ENCODE data around the gene COPS7A. TPM values are rescaled to one million over a fixed set of nuclear protein-coding genes. Genes with fewer than 3 reads are reported as not detected.

The COPS7A gene
- total RNA-seq, 1 donor from 2014 or later = 35.8 TPM

DNA sequence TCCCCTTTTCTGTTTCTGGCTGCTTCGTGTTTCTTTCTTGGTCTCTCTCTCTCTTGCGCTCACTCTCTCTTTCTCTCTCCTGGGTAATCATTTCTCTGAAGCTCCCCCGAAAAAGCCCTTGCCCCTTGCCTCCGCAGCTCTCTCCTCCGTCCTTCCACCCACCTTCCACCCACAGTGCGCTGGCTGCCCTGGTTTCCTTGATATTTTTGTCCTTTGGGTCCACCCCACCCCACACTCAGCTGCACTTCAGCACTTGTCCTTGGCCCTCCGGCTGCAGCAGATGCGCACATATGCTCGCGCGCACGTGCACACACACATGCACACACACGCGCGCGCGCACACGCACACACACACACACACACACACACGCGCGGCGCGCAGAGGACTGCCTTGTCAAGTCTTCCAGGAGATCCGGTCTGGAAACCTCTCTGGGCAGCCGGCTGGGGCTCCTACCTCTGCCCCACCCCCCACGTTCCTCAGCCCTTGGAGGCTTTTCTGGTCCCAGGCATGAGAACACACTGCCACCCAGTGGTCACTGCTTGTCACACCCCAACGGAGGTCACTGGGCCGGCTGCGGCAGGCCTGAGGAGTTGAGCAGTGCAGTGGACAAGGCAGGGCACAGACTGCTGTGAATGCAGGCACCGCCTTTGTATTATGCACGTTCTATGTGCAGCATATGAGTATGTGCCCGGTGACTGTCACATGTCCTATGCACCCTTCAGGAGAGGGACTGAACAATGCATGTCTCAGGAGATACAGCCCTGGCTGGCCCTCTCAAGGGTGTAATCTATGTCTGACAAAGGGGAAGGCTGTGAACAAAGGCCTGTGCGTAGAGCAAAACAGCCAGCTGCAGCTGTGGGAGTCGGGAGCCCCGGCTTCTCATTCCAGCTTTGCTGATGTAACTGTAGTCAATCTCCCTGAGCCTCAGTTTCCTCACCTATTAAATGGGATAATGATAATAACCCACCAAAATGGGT is 55.0 kb downstream of the COPS7A start:
- CTCF ChIA-PET = interaction anchor here (0.6 to 4.9 kb wide), 12 partner anchors 13 to 225 kb away, joined by 3 to 44 read pairs (median 4); partner anchors contain the start of genes LPAR5, MLF2 and PTMS
- peaks cover 9% of the 10 kb centered on the region for H3K4me1 Mint-ChIP-seq

DNA sequence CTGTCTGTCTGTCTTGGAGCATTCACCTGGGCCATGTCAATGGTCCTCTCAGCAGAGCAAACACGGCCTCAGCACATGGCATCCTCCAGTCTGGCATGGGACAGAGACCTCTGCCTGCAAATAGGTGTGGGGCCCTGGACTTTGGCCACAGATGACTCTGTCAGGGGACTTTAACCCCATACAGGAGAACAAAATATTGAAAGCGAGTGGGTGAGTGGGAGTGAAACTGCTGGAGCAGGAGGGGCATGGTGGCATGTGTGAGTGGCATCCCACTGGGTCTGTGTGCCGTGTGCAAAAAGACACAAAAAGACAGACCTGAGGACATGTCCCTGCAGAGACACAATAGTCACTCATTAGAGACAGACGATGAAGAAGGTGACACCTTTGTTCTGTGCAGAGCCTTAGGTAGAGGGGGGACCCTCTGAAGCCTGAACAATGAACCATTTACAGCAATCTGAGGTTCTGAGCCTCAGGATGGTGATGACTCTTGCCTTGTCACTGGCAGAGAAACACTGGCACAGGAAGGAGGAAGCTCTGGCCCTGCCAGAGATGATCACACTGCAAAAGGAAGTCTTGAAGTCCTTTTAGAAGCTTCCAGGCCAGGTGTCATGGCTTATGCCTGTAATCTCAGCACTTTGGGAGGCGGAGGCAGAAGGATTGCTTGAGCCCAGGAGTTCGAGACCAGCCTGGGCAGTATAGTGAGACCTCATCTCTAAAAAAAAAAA is 56.0 kb downstream of the COPS7A start:
- no peak overlapping the region for H3K27ac Mint-ChIP-seq
- peaks cover 34% of the 10 kb centered on the region for H3K27me3 Mint-ChIP-seq

More for the DNA sequence above, 55.0 kb downstream of the COPS7A start:
- Mint-ChIP-seq H3K4me3 (peak overlapping the region; percentile 74), H3K9me3 (no peaks in the 10 kb centered on the region), H3K27me3 (peaks cover 42% of the 10 kb centered on the region), H3K27ac (peak overlapping the region; percentile 4), H3K36me3 (ENCODE audit: low read depth) (no peaks in the 10 kb centered on the region)
- TF ChIP-seq, protein P1, sequence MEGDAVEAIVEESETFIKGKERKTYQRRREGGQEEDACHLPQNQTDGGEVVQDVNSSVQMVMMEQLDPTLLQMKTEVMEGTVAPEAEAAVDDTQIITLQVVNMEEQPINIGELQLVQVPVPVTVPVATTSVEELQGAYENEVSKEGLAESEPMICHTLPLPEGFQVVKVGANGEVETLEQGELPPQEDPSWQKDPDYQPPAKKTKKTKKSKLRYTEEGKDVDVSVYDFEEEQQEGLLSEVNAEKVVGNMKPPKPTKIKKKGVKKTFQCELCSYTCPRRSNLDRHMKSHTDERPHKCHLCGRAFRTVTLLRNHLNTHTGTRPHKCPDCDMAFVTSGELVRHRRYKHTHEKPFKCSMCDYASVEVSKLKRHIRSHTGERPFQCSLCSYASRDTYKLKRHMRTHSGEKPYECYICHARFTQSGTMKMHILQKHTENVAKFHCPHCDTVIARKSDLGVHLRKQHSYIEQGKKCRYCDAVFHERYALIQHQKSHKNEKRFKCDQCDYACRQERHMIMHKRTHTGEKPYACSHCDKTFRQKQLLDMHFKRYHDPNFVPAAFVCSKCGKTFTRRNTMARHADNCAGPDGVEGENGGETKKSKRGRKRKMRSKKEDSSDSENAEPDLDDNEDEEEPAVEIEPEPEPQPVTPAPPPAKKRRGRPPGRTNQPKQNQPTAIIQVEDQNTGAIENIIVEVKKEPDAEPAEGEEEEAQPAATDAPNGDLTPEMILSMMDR (IDR thresholded peaks at IDR 0.05) = peak; percentile 68
- ATAC-seq (ENCODE audit: low read depth) (peak; percentile 98), DNase-seq (peak; percentile 77)
- POLR2A ChIA-PET = interaction anchor here (0.5 to 1.1 kb wide), 5 partner anchors 12 to 173 kb away, joined by 3 to 9 read pairs (median 4); partner anchors contain the start of genes MLF2 and PTMS
- intact Hi-C loops (cut with micrococcal nuclease) = loop anchor here (1.0 to 2.0 kb wide), 8 partner anchors 13 to 225 kb away; partner anchors contain the start of genes MLF2, PTMS and ZNF384

DNA sequence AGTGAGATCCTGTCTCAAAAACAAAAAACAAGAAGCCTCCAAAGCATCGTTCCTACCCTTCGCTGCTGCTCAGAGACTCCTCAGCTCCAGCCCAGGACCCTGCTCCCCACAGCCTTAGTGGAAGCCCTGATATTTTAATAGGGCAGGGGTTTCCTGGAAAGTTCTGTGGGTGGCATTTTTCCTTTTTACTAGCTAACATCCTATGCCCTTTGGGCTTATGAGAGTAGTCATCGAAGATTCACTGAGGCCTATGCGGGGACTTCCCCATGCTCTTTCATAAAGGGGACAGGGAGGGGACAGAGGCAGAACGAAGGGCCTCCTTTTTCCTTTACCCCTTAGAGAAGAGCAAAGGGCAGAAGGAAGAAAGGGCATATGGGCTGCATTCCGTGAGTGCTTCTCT is 56.7 kb downstream of the COPS7A start:
- no peaks in the 10 kb centered on the region for H3K36me3 Mint-ChIP-seq (ENCODE audit: low read depth)
- no peaks in the 10 kb centered on the region for H3K9me3 Mint-ChIP-seq
- H3K4me3 Mint-ChIP-seq = no peak overlapping the region
- TF ChIP-seq, protein P1 (IDR thresholded peaks at IDR 0.05) = no peak
- H3K27ac Mint-ChIP-seq = no peak overlapping the region
- POLR2A ChIA-PET = interaction anchor here (0.5 to 1.8 kb wide), 2 partner anchors 27 to 117 kb away, joined by 4 to 13 read pairs; partner anchors contain the start of gene MLF2
- intact Hi-C loops (cut with micrococcal nuclease) = no loop called here
- DNase-seq (no peak), ATAC-seq (ENCODE audit: low read depth) (no peak)
- peaks cover 27% of the 10 kb centered on the region for H3K27me3 Mint-ChIP-seq
- CTCF ChIA-PET = interaction anchor here (1.1 to 1.6 kb wide), 7 partner anchors 14 to 217 kb away, joined by 3 to 8 read pairs (median 4); partner anchors contain the start of gene MLF2
- H3K4me1 Mint-ChIP-seq = peaks cover 9% of the 10 kb centered on the region

More for the DNA sequence above, 56.0 kb downstream of the COPS7A start:
- ATAC-seq (ENCODE audit: low read depth) (no peak), DNase-seq (no peak)
- Mint-ChIP-seq H3K4me1 (peaks cover 9% of the 10 kb centered on the region), H3K36me3 (ENCODE audit: low read depth) (no peaks in the 10 kb centered on the region), H3K9me3 (no peaks in the 10 kb centered on the region), H3K4me3 (no peak overlapping the region)
- CTCF ChIA-PET = interaction anchor here (1.1 to 4.9 kb wide), 6 partner anchors 13 to 216 kb away, joined by 3 to 44 read pairs (median 4); partner anchors contain the start of gene MLF2
- TF ChIP-seq, protein P1 (IDR thresholded peaks at IDR 0.05) = no peak
- POLR2A ChIA-PET = interaction anchor here (1.8 kb wide), 1 partner anchor 27 kb away, joined by 13 read pairs; the partner anchor contains the start of gene MLF2
- intact Hi-C loops (cut with micrococcal nuclease) = loop anchor here (1.0 to 2.0 kb wide), 8 partner anchors 14 to 226 kb away; partner anchors contain the start of genes MLF2, PTMS and ZNF384

Other genes with a start within 250 kb of the COPS7A start
- gene MRPL51, start 230.8 kb upstream of the COPS7A start, total RNA-seq = 130 and 145 TPM in 2 replicates
- 38.4 and 40.9 TPM in 2 replicates for gene NCAPD2, start 229.9 kb upstream of the COPS7A start, total RNA-seq
- gene GAPDH, start 189.5 kb upstream of the COPS7A start, total RNA-seq = 1,003 and 1,033 TPM in 2 replicates
- gene IFFO1, start 168.0 kb upstream of the COPS7A start, total RNA-seq = 23.6 and 25.9 TPM in 2 replicates
- gene NOP2, start 155.8 kb upstream of the COPS7A start, total RNA-seq = 114 and 121 TPM in 2 replicates
- gene CHD4, start 116.7 kb upstream of the COPS7A start, total RNA-seq = 342 and 345 TPM in 2 replicates
- gene LPAR5, start 88.1 kb upstream of the COPS7A start, total RNA-seq = 27.7 and 30.4 TPM in 2 replicates
- gene ACRBP, start 76.6 kb upstream of the COPS7A start, total RNA-seq = 5.4 and 7.7 TPM in 2 replicates
- 31.6 and 39.2 TPM in 2 replicates for gene ING4, start 60.9 kb upstream of the COPS7A start, total RNA-seq
- gene ZNF384, start 34.7 kb upstream of the COPS7A start, total RNA-seq = 81.7 and 98.6 TPM in 2 replicates
- 0.24 and 0.40 TPM in 2 replicates for gene PIANP, start 23.2 kb upstream of the COPS7A start, total RNA-seq
- gene MLF2, start 29.1 kb downstream of the COPS7A start, total RNA-seq = 102 and 105 TPM in 2 replicates
- 4.8 and 6.4 TPM in 2 replicates for gene PTMS, start 42.3 kb downstream of the COPS7A start, total RNA-seq
- 0.12 TPM in 1 of 2 replicates, not detected in the other for gene LAG3, start 48.5 kb downstream of the COPS7A start, total RNA-seq
- gene CD4, start 65.5 kb downstream of the COPS7A start, total RNA-seq = 0.22 and 0.32 TPM in 2 replicates
- gene GPR162, start 97.8 kb downstream of the COPS7A start, total RNA-seq = not detected in 2 replicates
- gene P3H3, start 104.4 kb downstream of the COPS7A start, total RNA-seq = not detected in 2 replicates
- 0.51 and 0.60 TPM in 2 replicates for gene GNB3, start 116.9 kb downstream of the COPS7A start, total RNA-seq
- 1.2 and 1.6 TPM in 2 replicates for gene CDCA3, start 127.2 kb downstream of the COPS7A start, total RNA-seq
- gene USP5, start 128.1 kb downstream of the COPS7A start, total RNA-seq = 108 and 110 TPM in 2 replicates
- gene TPI1, start 143.5 kb downstream of the COPS7A start, total RNA-seq = 306 and 318 TPM in 2 replicates
- gene SPSB2, start 149.3 kb downstream of the COPS7A start, total RNA-seq = 14.4 and 16.2 TPM in 2 replicates
- 7.7 and 8.8 TPM in 2 replicates for gene LRRC23, start 180.8 kb downstream of the COPS7A start, total RNA-seq
- gene ENO2, start 190.5 kb downstream of the COPS7A start, total RNA-seq = 20.9 and 31.0 TPM in 2 replicates
- 42.8 and 50.9 TPM in 2 replicates for gene ATN1, start 203.9 kb downstream of the COPS7A start, total RNA-seq
- not detected in 2 replicates for gene RNU7-1, start 219.8 kb downstream of the COPS7A start, total RNA-seq
- gene C12orf57, start 220.0 kb downstream of the COPS7A start, total RNA-seq = 54.8 and 63.4 TPM in 2 replicates
- gene PTPN6, start 227.3 kb downstream of the COPS7A start, total RNA-seq = 371 and 393 TPM in 2 replicates
- 240 and 255 TPM in 2 replicates for gene PHB2, start 246.6 kb downstream of the COPS7A start, total RNA-seq
- gene EMG1, start 246.9 kb downstream of the COPS7A start, total RNA-seq = 89.2 and 91.1 TPM in 2 replicates

Data from activated B cell treated with CpG ODN at 0.5 μM for 24 hours (primary cell).